ENCODE measurements around the gene MAN2B2. TPM values are rescaled to one million over a fixed set of nuclear protein-coding genes. Genes with fewer than 3 reads are reported as not detected.

Gene MAN2B2
- total RNA-seq, 1 experiment from 2014 or later: 34.4 TPM

DNA sequence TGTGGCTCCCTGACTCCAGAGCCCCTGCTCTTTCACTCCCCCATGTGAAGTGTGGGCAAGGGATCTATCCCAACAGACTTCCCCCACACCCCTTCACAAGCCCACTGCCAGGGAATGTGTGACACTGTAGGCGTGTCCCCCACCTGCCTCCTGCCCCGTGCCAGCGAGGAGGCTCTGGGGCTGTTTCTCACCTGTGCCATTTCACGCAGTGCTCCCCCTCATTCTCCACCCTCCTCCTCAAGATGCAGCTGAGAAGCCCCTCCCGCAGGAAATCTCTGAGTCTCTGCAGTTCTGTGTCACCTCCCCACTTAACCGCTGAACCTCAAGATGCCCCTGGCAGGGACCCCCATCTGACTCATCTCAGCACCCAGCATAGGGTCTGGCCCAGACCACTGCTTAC lies 5.4 kb downstream of the MAN2B2 start:
- no peaks in the 10 kb centered on the region for H3K36me3 ChIP-seq (ENCODE audit: control insufficient read depth, insufficient read depth, low read length)
- H3K4me3 ChIP-seq (ENCODE audit: low read depth in 2 of 2, low read length in 2 of 2): no peak overlapping the region
- intact Hi-C loops (cut with micrococcal nuclease; ENCODE audit: unreplicated experiment): no loop called here
- in situ Hi-C loops (cut with HindIII; ENCODE audit: low pct_unique_long_range_greater_than_20kb, low sequenced_read_pairs): no loop called here
- BruUV-seq (replicated peaks): no TSS peak
- DNase-seq (ENCODE audit: low read depth, low spot score) (no peak), ATAC-seq (no peak)
- ChIA-PET POLR2A (no interaction called here), CTCF (interaction anchor here (0.7 kb wide), 1 partner anchor 22 kb away, joined by 3 read pairs; no protein-coding TSS in a partner anchor)
- H3K27ac ChIP-seq (ENCODE audit: low read length): no peak overlapping the region
- TF ChIP-seq, protein P1, sequence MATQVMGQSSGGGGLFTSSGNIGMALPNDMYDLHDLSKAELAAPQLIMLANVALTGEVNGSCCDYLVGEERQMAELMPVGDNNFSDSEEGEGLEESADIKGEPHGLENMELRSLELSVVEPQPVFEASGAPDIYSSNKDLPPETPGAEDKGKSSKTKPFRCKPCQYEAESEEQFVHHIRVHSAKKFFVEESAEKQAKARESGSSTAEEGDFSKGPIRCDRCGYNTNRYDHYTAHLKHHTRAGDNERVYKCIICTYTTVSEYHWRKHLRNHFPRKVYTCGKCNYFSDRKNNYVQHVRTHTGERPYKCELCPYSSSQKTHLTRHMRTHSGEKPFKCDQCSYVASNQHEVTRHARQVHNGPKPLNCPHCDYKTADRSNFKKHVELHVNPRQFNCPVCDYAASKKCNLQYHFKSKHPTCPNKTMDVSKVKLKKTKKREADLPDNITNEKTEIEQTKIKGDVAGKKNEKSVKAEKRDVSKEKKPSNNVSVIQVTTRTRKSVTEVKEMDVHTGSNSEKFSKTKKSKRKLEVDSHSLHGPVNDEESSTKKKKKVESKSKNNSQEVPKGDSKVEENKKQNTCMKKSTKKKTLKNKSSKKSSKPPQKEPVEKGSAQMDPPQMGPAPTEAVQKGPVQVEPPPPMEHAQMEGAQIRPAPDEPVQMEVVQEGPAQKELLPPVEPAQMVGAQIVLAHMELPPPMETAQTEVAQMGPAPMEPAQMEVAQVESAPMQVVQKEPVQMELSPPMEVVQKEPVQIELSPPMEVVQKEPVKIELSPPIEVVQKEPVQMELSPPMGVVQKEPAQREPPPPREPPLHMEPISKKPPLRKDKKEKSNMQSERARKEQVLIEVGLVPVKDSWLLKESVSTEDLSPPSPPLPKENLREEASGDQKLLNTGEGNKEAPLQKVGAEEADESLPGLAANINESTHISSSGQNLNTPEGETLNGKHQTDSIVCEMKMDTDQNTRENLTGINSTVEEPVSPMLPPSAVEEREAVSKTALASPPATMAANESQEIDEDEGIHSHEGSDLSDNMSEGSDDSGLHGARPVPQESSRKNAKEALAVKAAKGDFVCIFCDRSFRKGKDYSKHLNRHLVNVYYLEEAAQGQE (IDR thresholded peaks at IDR 0.05; ENCODE audit: insufficient read depth in 1 of 2, low read depth in 2 of 2, low read length in 1 of 2): no peak
- no peak for TF ChIP-seq SIN3A (IDR thresholded peaks at IDR 0.05; ENCODE audit: borderline replicate concordance, insufficient read depth, low read depth, low read length)
- no peaks in the 10 kb centered on the region for H3K4me1 ChIP-seq (ENCODE audit: control insufficient read depth, insufficient read depth, low read length)
- H3K9me3 ChIP-seq (ENCODE audit: control insufficient read depth, insufficient read depth, low read depth, low read length): no peaks in the 10 kb centered on the region
- H3K27me3 ChIP-seq (ENCODE audit: control insufficient read depth, insufficient read depth, low read length): no peaks in the 10 kb centered on the region

DNA sequence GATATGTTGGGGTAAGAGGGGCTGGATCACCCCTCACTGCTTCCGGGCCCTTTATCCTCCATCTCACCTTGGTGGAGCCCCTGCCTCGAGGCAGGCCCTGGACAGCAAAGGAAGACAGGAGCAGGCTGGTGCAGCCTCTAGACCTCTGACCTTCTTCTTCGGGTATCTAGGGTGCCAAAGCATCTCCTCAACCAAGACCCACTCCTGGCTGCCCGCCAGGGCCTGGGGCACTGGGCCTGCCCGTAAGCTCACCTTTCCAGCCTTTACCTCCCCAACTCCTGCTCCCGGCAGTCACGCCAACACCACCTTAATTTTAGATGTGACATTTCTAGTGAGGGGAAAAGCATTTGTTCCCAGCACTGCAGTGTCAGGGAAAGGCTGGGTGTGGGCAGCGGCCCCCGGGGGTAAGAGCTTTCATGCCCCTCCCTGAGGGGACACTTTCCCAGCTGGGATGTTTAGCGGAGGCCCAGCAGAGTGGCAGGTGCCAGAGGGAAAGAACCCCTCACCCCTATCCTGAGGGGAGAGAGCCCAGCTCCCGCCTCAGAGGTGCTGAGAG lies 6.7 kb downstream of the MAN2B2 start:
- TF ChIP-seq POLR2AphosphoS5 (IDR thresholded peaks at IDR 0.05; ENCODE audit: low read depth, low read length) (no peak), TCF7L2 (IDR thresholded peaks at IDR 0.05; ENCODE audit: low read depth, low read length) (no peak), CTCF (IDR thresholded peaks at IDR 0.05) (no peak), SIN3A (IDR thresholded peaks at IDR 0.05; ENCODE audit: borderline replicate concordance, insufficient read depth, low read depth, low read length) (no peak)
- TF ChIP-seq, protein P1 (IDR thresholded peaks at IDR 0.05; ENCODE audit: insufficient read depth in 1 of 2, low read depth in 2 of 2, low read length in 1 of 2): no peak
- H3K27ac ChIP-seq (ENCODE audit: low read length): no peak overlapping the region
- H3K4me3 ChIP-seq (ENCODE audit: low read depth in 2 of 2, low read length in 2 of 2): no peak overlapping the region
- CTCF ChIA-PET: no interaction called here
- no peaks in the 10 kb centered on the region for H3K36me3 ChIP-seq (ENCODE audit: control insufficient read depth, insufficient read depth, low read length)
- DNase-seq (ENCODE audit: low read depth, low spot score) (no peak), ATAC-seq (no peak)
- POLR2A ChIA-PET: no interaction called here
- no peaks in the 10 kb centered on the region for H3K4me1 ChIP-seq (ENCODE audit: control insufficient read depth, insufficient read depth, low read length)
- no peaks in the 10 kb centered on the region for H3K9me3 ChIP-seq (ENCODE audit: control insufficient read depth, insufficient read depth, low read depth, low read length)
- no TSS peak for BruUV-seq (replicated peaks)
- no peaks in the 10 kb centered on the region for H3K27me3 ChIP-seq (ENCODE audit: control insufficient read depth, insufficient read depth, low read length)
- in situ Hi-C loops (cut with HindIII; ENCODE audit: low pct_unique_long_range_greater_than_20kb, low sequenced_read_pairs) (no loop called here), intact Hi-C loops (cut with micrococcal nuclease; ENCODE audit: unreplicated experiment) (no loop called here)

Measured in Panc1 (cell line).